Activated T-cell treated with anti-CD3 and anti-CD28 coated beads, Interleukin-2, amount 50 U/mL, for 72 hours (primary cell): ENCODE data around the gene SDHA. TPM values are rescaled to one million over a fixed set of nuclear protein-coding genes. Genes with fewer than 3 reads are reported as not detected.
"Not testable (repeated sequence)": the region's sequence is repeated elsewhere in the genome, so short reads cannot be mapped to it uniquely, and the experiment has no call there.

Experiments used
- ATAC-seq, 2 donors: fragments of 150-1000 bp; cut with Tn5 transposase; replicated peaks in 1 of 2; 2 replicates each; pipeline ENCODE4 v1.10.0; 2021; ENCODE audit warnings: moderate library complexity in 2 of 2, mild to moderate bottlenecking in 1 of 2
- DNase-seq, 2 donors: peaks; one replicate each; pipeline ENCODE4 v3.0.0; 2021 to 2022; ENCODE audit warnings: mixed read lengths in 1 of 2
- H3K27ac Mint-ChIP-seq: one replicate; pipeline ENCODE4 v1.8.0; 2022; ENCODE audit warnings: mild to moderate bottlenecking, moderate library complexity, mixed read lengths
- H3K27me3 Mint-ChIP-seq: one replicate; pipeline ENCODE4 v1.8.0; 2022; ENCODE audit warnings: low read depth, mixed read lengths
- H3K36me3 Mint-ChIP-seq, 2 donors: one replicate each; pipeline ENCODE4 v1.8.0; 2022; ENCODE audit warnings: mixed read lengths in 2 of 2, mild to moderate bottlenecking in 1 of 2; ENCODE audit not compliant: insufficient read depth in 2 of 2
- H3K4me1 Mint-ChIP-seq: one replicate; pipeline ENCODE4 v1.8.0; 2022; ENCODE audit warnings: low read depth, mixed read lengths
- H3K4me3 Mint-ChIP-seq, 2 donors: one replicate each; pipeline ENCODE4 v1.8.0; 2022; ENCODE audit warnings: mild to moderate bottlenecking in 2 of 2, mixed read lengths in 2 of 2, moderate library complexity in 2 of 2
- H3K9me3 Mint-ChIP-seq, 2 donors: one replicate each; pipeline ENCODE4 v1.8.0; 2022; ENCODE audit warnings: mixed read lengths in 2 of 2
- total RNA-seq, 2 donors: library from RNA; stranded (reverse); gene quantifications; one replicate each; pipeline ENCODE4 v1.2.3, GENCODE V29; 2022

SDHA gene
- total RNA-seq, 2 donors from 2014 or later, result 143 to 144 TPM

- no peak overlapping the region for H3K27ac Mint-ChIP-seq
- H3K36me3 Mint-ChIP-seq, result peaks cover 13 to 46% of the 10 kb centered on the region in 2 donors
- DNase-seq (no peak), ATAC-seq (no peak)
- H3K4me1 Mint-ChIP-seq, result peaks cover 9% of the 10 kb centered on the region
- H3K27me3 Mint-ChIP-seq, result no peaks in the 10 kb centered on the region
- no peaks in the 10 kb centered on the region for H3K9me3 Mint-ChIP-seq
- H3K4me3 Mint-ChIP-seq, result no peak overlapping the region
Observed at GRCh38 chr5:228886-229285, 10.8 kb downstream of the SDHA start.

- H3K27me3 Mint-ChIP-seq, result no peaks in the 10 kb centered on the region
- no peaks in the 10 kb centered on the region for H3K9me3 Mint-ChIP-seq
- ATAC-seq (no peak), DNase-seq (no peak)
- no peak overlapping the region for H3K4me3 Mint-ChIP-seq
- H3K27ac Mint-ChIP-seq, result no peak overlapping the region
- peaks cover 13 to 45% of the 10 kb centered on the region in 2 donors for H3K36me3 Mint-ChIP-seq
- peaks cover 9% of the 10 kb centered on the region for H3K4me1 Mint-ChIP-seq
Observed at GRCh38 chr5:230711-231110, 12.6 kb downstream of the SDHA start.

DNA sequence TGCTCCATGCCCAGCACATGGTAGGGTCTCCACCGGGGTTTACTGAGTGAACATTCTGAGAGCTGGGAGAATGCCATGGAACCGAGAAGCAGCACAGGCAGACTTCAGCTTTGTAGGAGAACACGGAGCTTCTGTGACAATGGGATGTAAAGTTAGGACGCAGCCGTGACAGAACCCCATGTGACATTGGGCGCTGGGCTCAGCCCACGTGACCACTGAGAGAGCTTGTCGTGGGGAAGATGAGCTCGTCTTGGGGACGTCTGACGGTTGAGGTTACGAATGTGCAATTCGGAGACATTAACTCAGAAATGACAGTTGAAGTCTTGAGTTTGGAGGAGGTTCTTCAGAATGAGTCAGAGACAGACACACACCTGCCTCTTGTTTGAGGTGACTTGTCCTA lies 13.5 kb downstream of the SDHA start:
- H3K27me3 Mint-ChIP-seq, result no peaks in the 10 kb centered on the region
- peak overlapping the region; percentile 27 for H3K27ac Mint-ChIP-seq
- no peak overlapping the region for H3K4me3 Mint-ChIP-seq
- no peaks in the 10 kb centered on the region for H3K9me3 Mint-ChIP-seq
- peaks cover 12 to 45% of the 10 kb centered on the region in 2 donors for H3K36me3 Mint-ChIP-seq
- peak; percentile 15 to 18 for DNase-seq
- peak; percentile 74 to 81 for ATAC-seq
- H3K4me1 Mint-ChIP-seq, result peaks cover 9% of the 10 kb centered on the region

GRCh38 chr5:233426-233825 lies 15.3 kb downstream of the SDHA start:
- peaks cover 10 to 39% of the 10 kb centered on the region in 2 donors for H3K36me3 Mint-ChIP-seq
- H3K4me1 Mint-ChIP-seq, H3K4me3 Mint-ChIP-seq, DNase-seq, H3K9me3 Mint-ChIP-seq, ATAC-seq, H3K27me3 Mint-ChIP-seq: not testable (repeated sequence)
- peak overlapping the region; percentile 25 for H3K27ac Mint-ChIP-seq

GRCh38 chr5:234450-234849 lies 16.3 kb downstream of the SDHA start:
- Mint-ChIP-seq H3K36me3 (peaks cover 5 to 31% of the 10 kb centered on the region in 2 donors), H3K27ac (no peak overlapping the region), H3K27me3 (no peaks in the 10 kb centered on the region), H3K9me3 (no peaks in the 10 kb centered on the region), H3K4me1 (peaks cover 9% of the 10 kb centered on the region), H3K4me3 (no peak overlapping the region)
- DNase-seq (no peak), ATAC-seq (no peak)

- H3K27ac Mint-ChIP-seq, result not testable (repeated sequence)
- peaks cover 5 to 33% of the 10 kb centered on the region in 2 donors for H3K36me3 Mint-ChIP-seq
Observed at GRCh38 chr5:235527-235926, 17.4 kb downstream of the SDHA start.

GRCh38 chr5:237931-238330 lies 19.8 kb downstream of the SDHA start:
- DNase-seq, H3K27me3 Mint-ChIP-seq, H3K9me3 Mint-ChIP-seq, ATAC-seq, H3K4me1 Mint-ChIP-seq, H3K4me3 Mint-ChIP-seq, H3K27ac Mint-ChIP-seq: not testable (repeated sequence)
- peaks cover 20 to 45% of the 10 kb centered on the region in 2 donors for H3K36me3 Mint-ChIP-seq

More at GRCh38 chr5:235527-235926, 17.4 kb downstream of the SDHA start:
- not testable (repeated sequence) for H3K4me3 Mint-ChIP-seq, DNase-seq, H3K9me3 Mint-ChIP-seq, ATAC-seq, H3K4me1 Mint-ChIP-seq, H3K27me3 Mint-ChIP-seq

DNA sequence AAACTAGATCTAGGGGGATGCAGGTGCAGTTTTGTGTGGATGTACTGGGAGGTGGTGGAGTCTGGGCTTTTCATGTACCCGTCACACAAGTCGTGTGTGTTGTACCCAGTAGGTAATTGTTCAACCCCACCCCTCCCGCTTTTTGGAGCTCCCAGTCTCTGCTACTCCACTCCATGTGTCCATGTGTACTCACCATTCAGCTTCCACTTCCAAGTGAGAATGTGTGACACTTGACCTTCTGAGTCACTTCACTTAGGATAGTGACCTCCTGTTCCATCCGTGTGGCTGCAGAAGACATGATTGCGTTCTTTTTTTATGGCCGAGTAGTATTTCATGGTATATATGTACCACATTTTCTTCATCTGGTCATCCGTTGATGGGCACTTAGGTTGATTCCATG lies 22.4 kb downstream of the SDHA start:
- not testable (repeated sequence) for H3K9me3 Mint-ChIP-seq, DNase-seq, ATAC-seq, H3K4me3 Mint-ChIP-seq, H3K27me3 Mint-ChIP-seq
- Mint-ChIP-seq H3K27ac (peak overlapping the region; percentile 15), H3K36me3 (peaks cover 21 to 34% of the 10 kb centered on the region in 2 donors), H3K4me1 (peaks cover 24% of the 10 kb centered on the region)

DNA sequence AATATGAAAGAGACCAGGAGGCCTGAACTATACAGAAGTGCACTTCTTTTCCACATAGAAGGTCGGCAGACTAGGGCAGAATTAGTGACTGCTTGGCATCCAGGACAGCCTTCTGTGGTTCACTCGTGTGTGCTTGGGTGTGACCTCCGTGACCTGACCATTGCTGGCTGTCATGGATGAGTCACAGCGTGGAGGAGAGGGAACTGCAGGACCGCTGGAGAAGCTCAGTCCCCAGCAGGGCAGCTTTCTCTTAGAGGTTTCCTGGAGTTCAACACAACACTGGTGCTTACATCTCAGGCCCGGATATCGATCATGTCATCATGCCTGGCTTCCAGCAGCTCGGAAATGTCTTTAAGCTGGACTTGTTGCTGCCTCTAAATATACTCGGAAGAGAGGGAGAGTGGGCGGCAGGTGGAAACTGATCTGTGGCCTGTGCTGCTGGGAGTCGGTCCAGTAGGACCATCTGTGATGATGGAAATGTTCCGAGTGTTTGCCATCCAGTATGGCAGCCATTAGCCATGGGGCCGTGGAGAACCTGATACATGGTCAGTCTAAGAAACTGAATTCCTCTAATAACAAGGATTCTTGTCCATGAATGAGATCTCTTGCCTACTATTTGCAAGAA lies 23.0 kb downstream of the SDHA start:
- peaks cover 24% of the 10 kb centered on the region for H3K4me1 Mint-ChIP-seq
- peaks cover 21 to 37% of the 10 kb centered on the region in 2 donors for H3K36me3 Mint-ChIP-seq
- H3K27me3 Mint-ChIP-seq, DNase-seq, ATAC-seq, H3K4me3 Mint-ChIP-seq, H3K9me3 Mint-ChIP-seq: not testable (repeated sequence)
- H3K27ac Mint-ChIP-seq, result peak overlapping the region; percentile 15

- not testable (repeated sequence) for ATAC-seq, H3K9me3 Mint-ChIP-seq, H3K27me3 Mint-ChIP-seq
- Mint-ChIP-seq H3K36me3 (peaks cover 23 to 47% of the 10 kb centered on the region in 2 donors), H3K4me3 (peak overlapping the region; percentile 51 to 81), H3K4me1 (peaks cover 24% of the 10 kb centered on the region), H3K27ac (peak overlapping the region; percentile 94)
- DNase-seq, result peak; percentile 15 to 25
Observed at GRCh38 chr5:243683-244367, 25.7 kb downstream of the SDHA start.

GRCh38 chr5:245717-246116 lies 27.6 kb downstream of the SDHA start:
- not testable (repeated sequence) for H3K27me3 Mint-ChIP-seq, H3K4me3 Mint-ChIP-seq, ATAC-seq, H3K9me3 Mint-ChIP-seq, H3K27ac Mint-ChIP-seq, DNase-seq
- H3K36me3 Mint-ChIP-seq, result peaks cover 21 to 46% of the 10 kb centered on the region in 2 donors
- peaks cover 24% of the 10 kb centered on the region for H3K4me1 Mint-ChIP-seq

GRCh38 chr5:250396-250795 lies 32.3 kb downstream of the SDHA start:
- not testable (repeated sequence) for H3K27me3 Mint-ChIP-seq, DNase-seq, H3K27ac Mint-ChIP-seq, H3K4me3 Mint-ChIP-seq, H3K9me3 Mint-ChIP-seq, H3K4me1 Mint-ChIP-seq, ATAC-seq
- H3K36me3 Mint-ChIP-seq, result peaks cover 8 to 32% of the 10 kb centered on the region in 2 donors

- peaks cover 8 to 27% of the 10 kb centered on the region in 2 donors for H3K36me3 Mint-ChIP-seq
- not testable (repeated sequence) for H3K4me1 Mint-ChIP-seq, H3K27ac Mint-ChIP-seq, DNase-seq, ATAC-seq, H3K9me3 Mint-ChIP-seq, H3K27me3 Mint-ChIP-seq, H3K4me3 Mint-ChIP-seq
Observed at GRCh38 chr5:251016-251415, 32.9 kb downstream of the SDHA start.
